Tibial artery (tissue), 4 donors: ENCODE measurements around the gene DIO1.

Source experiments
- DNase-seq, 2 donors: peaks; one replicate each; pipeline ENCODE4 v3.0.0-alpha.2; 2019
- H3K27ac ChIP-seq, 2 donors: fragments of 200-600 bp; sonication (generic) in 1 of 2; 1 replicate in 1 of 2; 2 replicates in 1 of 2; pipeline ENCODE4 v1.5.1; 2018 to 2019; ENCODE audit warnings: mild to moderate bottlenecking in 1 of 2
- H3K27me3 ChIP-seq, 2 donors: fragments of 200-600 bp; sonication (generic) in 1 of 2; one replicate each; pipeline versions ENCODE4 v1.5.1 to v1.6.0; 2016 to 2019
- H3K36me3 ChIP-seq, 3 donors: fragments of 200-600 bp; sonication (generic) in 2 of 3; one replicate each; pipeline ENCODE4 v1.5.1; 2016 to 2019; ENCODE audit warnings: mild to moderate bottlenecking in 2 of 3
- H3K4me1 ChIP-seq, 4 donors: fragments of 200-600 bp; sonication (generic) in 2 of 4; 1 replicate in 3 of 4; 2 replicates in 1 of 4; pipeline ENCODE4 v1.5.1; 2016 to 2019
- H3K4me3 ChIP-seq, 2 donors: fragments of 200-600 bp; sonication (generic) in 1 of 2; 1 replicate in 1 of 2; 2 replicates in 1 of 2; pipeline ENCODE4 v1.5.1; 2018 to 2019; ENCODE audit warnings: mild to moderate bottlenecking in 2 of 2
- H3K9me3 ChIP-seq, 3 donors: fragments of 200-600 bp; sonication (generic) in 1 of 3; one replicate each; pipeline ENCODE4 v1.5.1; 2016 to 2019
- CTCF ChIP-seq, 2 experiments: fragments of 200-600 bp in 1 of 2; fragments of 450-650 bp in 1 of 2; IDR thresholded peaks; one replicate each; pipeline ENCODE4 v1.5.1; 2017 to 2019; ENCODE audit warnings: antibody characterized with exemption in 2 of 2, mild to moderate bottlenecking in 1 of 2, moderate library complexity in 1 of 2
- intact Hi-C: fragments of 100-400 bp; cut with DNase I; formaldehyde crosslinking; loops from one replicate; pipeline ENCODE4 v1.15.0; 2023; ENCODE audit warnings: low total_unique reads

DIO1 gene

GRCh38 chr1:53934170-53934765 lies 40.3 kb downstream of the DIO1 start:
- no peak for TF ChIP-seq CTCF (IDR thresholded peaks at IDR 0.05)
- H3K4me1 ChIP-seq: peaks cover 0 to 22% (median 3%) of the 10 kb centered on the region in 4 donors
- peaks cover 0 to 2% (median 0%) of the 10 kb centered on the region in 3 donors for H3K9me3 ChIP-seq
- intact Hi-C loops: no loop called here
- DNase-seq: no peak
- no peak overlapping the region for H3K4me3 ChIP-seq
- H3K27me3 ChIP-seq: no peaks in the 10 kb centered on the region
- no peak overlapping the region for H3K27ac ChIP-seq
- peaks cover 0 to 11% (median 7%) of the 10 kb centered on the region in 3 donors for H3K36me3 ChIP-seq

- intact Hi-C loops: no loop called here
- DNase-seq: no peak
- Histone ChIP-seq H3K27ac (peak overlapping the region; percentile 49 to 64), H3K9me3 (peaks cover 0 to 2% (median 0%) of the 10 kb centered on the region in 3 donors), H3K4me1 (peaks cover 0 to 29% (median 3%) of the 10 kb centered on the region in 4 donors), H3K36me3 (peaks cover 0 to 7% (median 7%) of the 10 kb centered on the region in 3 donors), H3K4me3 (no peak overlapping the region), H3K27me3 (no peaks in the 10 kb centered on the region)
- no peak for TF ChIP-seq CTCF (IDR thresholded peaks at IDR 0.05)
Measured at GRCh38 chr1:53936430-53936829, 42.4 kb downstream of the DIO1 start.

GRCh38 chr1:53938136-53938830 lies 44.3 kb downstream of the DIO1 start:
- H3K36me3 ChIP-seq: peaks cover 0 to 7% (median 7%) of the 10 kb centered on the region in 3 donors
- no peak for TF ChIP-seq CTCF (IDR thresholded peaks at IDR 0.05)
- H3K4me1 ChIP-seq: peaks cover 0 to 29% (median 3%) of the 10 kb centered on the region in 4 donors
- no peaks in the 10 kb centered on the region for H3K9me3 ChIP-seq
- H3K27ac ChIP-seq: peak overlapping the region in 1 of 2 donors; percentile 64
- DNase-seq: no peak
- no peak overlapping the region for H3K4me3 ChIP-seq
- intact Hi-C loops: no loop called here
- no peaks in the 10 kb centered on the region for H3K27me3 ChIP-seq

DNA sequence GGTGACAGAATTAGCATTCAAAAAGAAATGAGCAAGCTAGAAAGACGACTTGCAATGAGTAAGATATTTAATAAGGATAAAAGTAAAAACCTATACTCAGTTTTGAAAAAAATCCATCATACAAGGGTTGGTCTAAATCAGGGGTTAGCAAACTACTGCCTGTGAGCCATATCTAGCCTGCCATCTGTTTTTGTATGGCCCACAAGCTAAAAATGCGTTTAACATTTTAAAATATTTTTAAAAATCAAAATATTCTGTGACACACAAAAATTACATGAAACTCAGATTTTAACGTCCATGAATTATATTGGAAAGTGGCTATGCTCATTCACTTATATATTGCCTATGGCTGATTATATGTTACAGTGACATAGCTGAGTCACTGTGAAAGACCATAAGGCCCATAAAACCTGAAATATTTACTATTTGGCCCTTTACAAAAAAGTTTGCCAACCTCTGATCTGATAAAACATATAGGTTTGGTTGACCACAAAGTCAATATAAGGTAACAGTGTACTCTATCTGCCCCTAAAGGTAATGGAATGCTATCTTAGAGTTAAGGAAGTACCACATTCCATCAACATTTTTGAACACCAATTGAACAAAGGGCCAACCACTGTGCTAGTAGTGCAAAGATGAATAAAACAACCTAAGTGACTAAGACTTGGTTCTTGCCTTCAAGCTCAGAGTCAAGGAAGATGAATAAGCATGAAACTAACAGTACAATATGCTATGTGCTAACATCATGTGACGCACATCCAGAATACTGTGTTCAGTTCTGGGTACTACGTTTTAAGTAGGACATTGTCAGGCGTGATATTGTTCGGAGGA lies 48.4 kb downstream of the DIO1 start:
- Histone ChIP-seq H3K4me3 (no peak overlapping the region), H3K9me3 (no peaks in the 10 kb centered on the region), H3K4me1 (peaks cover 4 to 38% (median 21%) of the 10 kb centered on the region in 4 donors), H3K36me3 (no peaks in the 10 kb centered on the region), H3K27ac (no peak overlapping the region), H3K27me3 (no peaks in the 10 kb centered on the region)
- no peak for DNase-seq
- intact Hi-C loops: no loop called here
- no peak for TF ChIP-seq CTCF (IDR thresholded peaks at IDR 0.05)

- H3K9me3 ChIP-seq: no peaks in the 10 kb centered on the region
- no peak for DNase-seq
- TF ChIP-seq CTCF (IDR thresholded peaks at IDR 0.05): no peak
- no peak overlapping the region for H3K4me3 ChIP-seq
- H3K27me3 ChIP-seq: no peaks in the 10 kb centered on the region
- H3K36me3 ChIP-seq: no peaks in the 10 kb centered on the region
- H3K4me1 ChIP-seq: peaks cover 4 to 40% (median 25%) of the 10 kb centered on the region in 4 donors
- intact Hi-C loops: no loop called here
- H3K27ac ChIP-seq: no peak overlapping the region
Measured at GRCh38 chr1:53943090-53943489, 49.1 kb downstream of the DIO1 start.
